ENCODE data around the gene CCBE1. TPM values are rescaled to one million over a fixed set of nuclear protein-coding genes. Genes with fewer than 3 reads are reported as not detected.
"Not testable (repeated sequence)": the region's sequence is repeated elsewhere in the genome, so short reads cannot be mapped to it uniquely, and the experiment has no call there.

Gene CCBE1
- total RNA-seq, 1 donor from 2014 or later: 5.8 TPM

- DNase-seq (ENCODE audit: low spot score) (no peak), ATAC-seq (no peak)
These were observed 11.7 kb downstream of the CCBE1 start for GRCh38 chr18:59685501-59685900.

DNA sequence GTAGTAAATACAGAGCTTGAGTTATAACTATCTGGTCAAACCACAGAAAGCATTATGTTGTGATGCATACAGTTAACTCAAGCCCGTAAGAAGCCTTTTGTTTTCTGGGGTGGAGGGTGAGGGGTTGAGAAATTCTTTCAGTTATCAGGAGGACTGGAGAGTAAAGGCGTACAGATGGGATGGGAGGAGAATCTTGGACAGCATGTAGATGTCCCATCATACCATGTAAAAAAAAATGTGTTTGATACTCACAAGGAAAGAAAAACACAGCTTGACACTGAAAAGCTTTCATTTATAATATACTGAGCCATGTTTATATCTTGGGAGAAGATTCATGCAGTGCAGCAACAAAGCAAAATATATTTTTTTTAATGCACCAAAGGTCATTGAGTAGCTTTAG lies 12.4 kb downstream of the CCBE1 start:
- ATAC-seq: no peak

GRCh38 chr18:59681521-59682004 lies 15.7 kb downstream of the CCBE1 start:
- ATAC-seq (no peak), DNase-seq (ENCODE audit: low spot score) (no peak)

More for the DNA sequence above, 12.4 kb downstream of the CCBE1 start:
- DNase-seq (ENCODE audit: low spot score): no peak

GRCh38 chr18:59681051-59681450 lies 16.2 kb downstream of the CCBE1 start:
- ATAC-seq: no peak
- DNase-seq (ENCODE audit: low spot score): no peak

GRCh38 chr18:59675346-59675745 lies 21.9 kb downstream of the CCBE1 start:
- no peak for ATAC-seq
- DNase-seq (ENCODE audit: low spot score): no peak

DNA sequence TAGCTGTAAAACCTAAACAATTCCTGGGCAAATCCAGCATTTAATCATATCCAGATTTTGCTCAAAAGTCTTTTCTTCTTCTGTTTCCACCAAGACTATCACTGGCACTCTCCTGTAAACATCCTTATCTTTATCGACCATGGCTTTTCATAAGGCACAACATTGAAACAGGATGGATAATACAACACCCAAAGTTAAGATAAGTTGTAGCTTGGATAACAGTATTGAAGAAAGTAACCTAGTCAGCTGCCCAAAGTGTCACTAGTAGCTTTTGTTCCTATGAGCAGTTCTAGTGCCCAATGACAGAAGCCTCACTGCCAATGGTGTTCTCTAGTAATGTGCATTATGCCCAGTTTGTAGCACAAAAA lies 22.3 kb downstream of the CCBE1 start:
- ATAC-seq (no peak), DNase-seq (ENCODE audit: low spot score) (no peak)

GRCh38 chr18:59674186-59674902 lies 22.9 kb downstream of the CCBE1 start:
- DNase-seq (ENCODE audit: low spot score) (no peak), ATAC-seq (no peak)

- ATAC-seq (peak; percentile 21), DNase-seq (ENCODE audit: low spot score) (no peak)
These were observed 24.9 kb downstream of the CCBE1 start for GRCh38 chr18:59672235-59672711.

DNA sequence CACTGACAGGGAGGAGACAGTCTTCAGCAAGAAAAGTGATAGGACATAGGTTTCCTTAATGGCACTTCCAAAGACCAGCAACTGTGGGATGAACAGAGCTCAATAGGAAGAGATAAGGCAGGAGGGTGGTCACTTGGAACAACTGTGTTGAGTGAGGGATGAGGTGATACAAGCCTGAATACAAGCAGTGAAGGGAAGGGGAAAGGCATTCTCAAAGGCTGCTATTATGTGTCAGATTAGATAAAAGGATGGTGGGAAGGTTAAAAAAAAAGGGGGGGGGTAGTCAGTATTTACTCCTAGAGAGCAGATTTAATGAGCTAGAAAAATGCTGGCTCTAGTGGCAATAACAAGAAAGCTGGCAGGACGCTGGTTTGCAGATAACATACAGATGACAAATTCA lies 25.7 kb downstream of the CCBE1 start:
- ATAC-seq (no peak), DNase-seq (ENCODE audit: low spot score) (no peak)

DNA sequence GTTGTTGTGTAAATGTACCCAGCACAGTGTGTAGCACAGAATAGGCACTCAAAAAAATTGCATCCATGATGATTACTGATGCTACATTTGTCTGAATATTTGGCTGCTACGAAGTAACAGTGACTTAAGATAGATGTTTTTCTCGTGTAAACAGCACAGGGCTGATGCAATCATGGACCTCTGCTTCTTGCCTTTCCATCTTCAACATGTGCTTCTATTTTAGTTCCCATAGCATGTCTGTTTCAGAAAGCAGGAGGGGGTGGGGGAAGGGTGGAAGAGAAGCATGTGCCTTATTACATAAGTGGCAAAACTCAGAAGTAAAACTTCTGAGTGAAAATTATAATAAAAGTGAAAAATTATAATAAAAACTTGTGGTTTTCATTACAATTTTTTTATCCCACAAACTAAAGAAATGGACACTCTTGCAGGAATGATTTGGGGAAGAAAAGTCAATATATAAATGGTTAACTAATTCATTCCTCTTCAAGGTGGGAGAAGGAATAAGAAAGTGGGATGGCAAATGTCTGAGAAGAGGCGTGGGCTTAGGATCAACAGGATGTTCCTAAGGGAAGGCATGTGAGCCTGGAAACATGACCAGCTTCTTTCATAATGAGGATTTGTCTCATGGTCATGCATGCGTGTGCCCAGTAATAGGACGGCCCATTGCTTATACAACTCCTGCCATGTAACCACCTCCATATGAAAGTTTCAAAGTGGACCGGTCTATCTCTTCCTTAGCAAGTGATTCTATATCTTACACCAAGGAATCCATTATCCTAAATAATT lies 27.2 kb downstream of the CCBE1 start:
- no peak for ATAC-seq

GRCh38 chr18:59667488-59667887 lies 29.7 kb downstream of the CCBE1 start:
- no peak for ATAC-seq

More for the DNA sequence above, 27.2 kb downstream of the CCBE1 start:
- DNase-seq (ENCODE audit: low spot score): no peak

GRCh38 chr18:59666007-59666402 lies 31.2 kb downstream of the CCBE1 start:
- ATAC-seq: not testable (repeated sequence)

More at GRCh38 chr18:59667488-59667887, 29.7 kb downstream of the CCBE1 start:
- no peak for DNase-seq (ENCODE audit: low spot score)

GRCh38 chr18:59665057-59666006 lies 31.9 kb downstream of the CCBE1 start:
- DNase-seq (ENCODE audit: low spot score) (no peak), ATAC-seq (no peak)

More at GRCh38 chr18:59666007-59666402, 31.2 kb downstream of the CCBE1 start:
- DNase-seq (ENCODE audit: low spot score): not testable (repeated sequence)

DNA sequence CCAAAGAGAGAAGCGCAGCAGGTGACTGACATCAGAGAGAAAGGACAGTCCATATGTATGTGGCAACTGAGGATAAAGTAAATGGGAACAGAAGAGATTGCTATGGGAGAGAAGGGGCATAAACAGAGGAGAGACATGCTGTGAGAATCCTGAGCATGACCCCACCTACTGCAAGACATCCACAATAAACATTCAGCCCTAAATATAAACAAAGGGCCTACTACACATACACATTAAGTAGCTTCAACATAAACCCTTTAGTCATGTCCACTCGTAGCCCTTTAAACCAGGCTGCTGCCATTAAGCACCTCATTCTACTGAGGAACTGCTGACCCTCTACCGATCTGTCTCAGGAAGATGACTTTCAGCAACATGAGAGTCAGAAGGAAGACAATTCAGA lies 32.9 kb downstream of the CCBE1 start:
- no peak for DNase-seq (ENCODE audit: low spot score)
- ATAC-seq: no peak

GRCh38 chr18:59663096-59663495 lies 34.1 kb downstream of the CCBE1 start:
- DNase-seq (ENCODE audit: low spot score) (no peak), ATAC-seq (no peak)

GRCh38 chr18:59661891-59662701 lies 35.1 kb downstream of the CCBE1 start:
- no peak for DNase-seq (ENCODE audit: low spot score)
- ATAC-seq: no peak

DNA sequence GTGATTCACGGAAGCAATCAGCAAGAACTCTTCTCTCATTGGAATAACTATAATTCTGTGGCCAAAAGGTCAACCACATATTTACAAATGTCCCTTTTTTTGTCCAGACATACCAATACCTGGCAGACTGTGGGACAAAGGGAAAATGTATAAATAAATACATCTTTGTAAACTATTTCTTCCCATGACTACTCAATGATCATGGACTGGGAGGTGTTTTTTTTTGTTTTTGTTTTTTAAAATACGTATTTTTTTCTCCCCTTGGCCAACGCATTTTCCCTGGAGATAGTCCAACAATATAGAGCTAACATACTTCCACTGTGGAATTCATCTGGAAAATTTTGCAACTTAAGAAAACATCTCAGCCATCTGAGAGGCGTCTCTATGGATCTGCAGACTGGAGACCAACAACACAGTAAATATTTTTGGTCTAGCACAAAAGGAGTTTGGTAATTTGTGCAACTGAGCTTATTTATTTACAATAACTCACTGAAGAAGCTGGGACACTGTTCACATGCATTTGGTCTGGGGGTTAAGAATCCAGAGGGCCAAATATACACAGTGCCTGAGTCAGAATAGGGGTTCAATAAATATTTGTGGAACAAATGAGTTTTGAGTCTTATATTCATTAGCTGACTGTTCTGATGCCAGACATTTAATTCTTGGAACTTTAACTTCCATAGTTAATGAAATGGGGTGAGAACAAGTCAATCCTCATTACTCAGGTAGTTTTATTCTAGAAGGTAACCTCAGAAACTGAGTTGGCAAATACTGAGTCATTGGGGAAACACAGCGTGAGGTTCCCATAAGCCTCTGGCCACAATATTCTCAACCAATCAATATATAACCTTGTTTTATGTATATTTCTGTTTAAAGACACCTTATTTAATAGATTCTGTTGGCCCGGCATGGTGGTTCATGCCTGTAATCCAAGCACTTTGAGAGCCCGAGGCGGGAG lies 36.2 kb downstream of the CCBE1 start:
- DNase-seq (ENCODE audit: low spot score): no peak
- no peak for ATAC-seq

DNA sequence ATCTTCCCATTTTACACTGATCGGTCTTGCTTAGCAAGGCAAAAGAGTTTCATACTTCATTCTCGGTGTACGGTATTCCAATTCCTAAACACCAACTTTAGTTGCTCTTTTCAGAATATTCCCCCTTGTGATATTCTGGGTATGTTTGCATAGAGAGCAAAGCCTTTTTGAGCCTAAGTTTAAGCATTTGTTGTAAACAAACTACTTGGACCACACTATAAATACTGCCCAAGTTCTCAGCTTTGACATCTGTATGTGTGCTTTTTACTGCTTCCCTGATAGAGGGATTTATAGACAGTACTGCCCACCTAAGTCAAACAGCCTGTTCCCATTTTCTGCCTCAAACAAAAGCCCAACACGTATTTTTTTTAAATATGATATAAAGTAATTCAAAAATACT lies 36.9 kb downstream of the CCBE1 start:
- DNase-seq (ENCODE audit: low spot score) (no peak), ATAC-seq (no peak)

Data from left lobe of liver (tissue), 2 donors.